Measurements from ENCODE around the gene FGF10. TPM values are rescaled to one million over a fixed set of nuclear protein-coding genes. Genes with fewer than 3 reads are reported as not detected.

Gene FGF10
- total RNA-seq, 2 experiments from 2014 or later = not detected

DNA sequence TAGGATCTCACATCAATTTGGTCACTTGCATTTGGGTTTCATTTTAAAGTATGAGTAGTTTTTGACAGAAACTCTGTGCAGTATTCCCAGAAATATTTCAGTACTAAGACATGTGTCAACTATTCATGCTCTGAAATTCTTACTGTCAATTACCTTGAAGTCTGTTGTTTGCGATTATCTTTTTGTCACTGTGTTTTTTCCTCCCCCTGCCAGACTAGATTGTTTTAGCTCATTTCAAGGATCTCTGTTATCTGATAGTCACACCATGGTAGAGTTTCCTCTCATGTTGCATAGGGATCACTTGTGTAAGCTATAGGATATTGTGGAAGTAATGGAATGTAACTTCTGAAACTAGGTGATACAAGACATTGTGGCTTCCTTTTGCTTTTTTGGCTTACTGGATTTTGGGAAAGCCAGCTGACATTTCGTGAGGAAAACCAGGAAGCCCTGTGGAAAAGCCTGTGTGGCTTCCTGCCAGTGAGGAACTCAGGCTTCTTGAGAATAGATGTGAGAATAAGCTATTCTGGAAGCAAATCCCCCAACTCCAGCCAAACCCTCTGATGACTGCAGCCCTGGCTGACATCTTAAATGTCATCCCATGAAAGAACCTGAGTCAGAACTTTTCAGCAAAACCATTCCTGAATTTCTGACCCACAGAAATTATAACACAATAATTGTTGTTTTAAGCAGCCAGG lies 122.2 kb downstream of the FGF10 start:
- peaks cover 3% of the 10 kb centered on the region for H3K9me3 Mint-ChIP-seq
- ChIA-PET CTCF (no interaction called here), POLR2A (no interaction called here)
- no peaks in the 10 kb centered on the region for H3K4me1 Mint-ChIP-seq
- no peak overlapping the region for H3K4me3 Mint-ChIP-seq
- DNase-seq = no peak
- no peaks in the 10 kb centered on the region for H3K36me3 Mint-ChIP-seq (ENCODE audit: low read depth)
- H3K27ac Mint-ChIP-seq = no peak overlapping the region
- no peaks in the 10 kb centered on the region for H3K27me3 Mint-ChIP-seq

DNA sequence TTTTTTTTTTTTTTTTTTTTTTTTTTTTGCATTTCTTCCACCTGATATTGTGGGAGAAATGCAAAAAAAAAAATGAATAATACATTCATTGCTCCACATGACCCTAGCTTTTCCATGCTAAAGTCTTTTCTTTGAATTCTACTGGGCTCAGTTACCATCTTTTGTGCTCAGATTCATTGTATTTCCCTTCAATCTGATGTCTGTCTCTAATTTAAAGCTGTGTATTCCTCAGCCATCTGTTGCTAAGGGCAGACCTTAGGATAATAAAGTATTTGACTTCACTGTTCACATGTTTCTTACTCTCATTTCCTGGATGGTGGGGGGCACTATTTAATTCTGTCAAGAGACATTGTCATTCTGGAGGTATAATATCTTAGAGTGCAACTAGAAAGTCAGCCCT lies 123.5 kb downstream of the FGF10 start:
- no peaks in the 10 kb centered on the region for H3K36me3 Mint-ChIP-seq (ENCODE audit: low read depth)
- peaks cover under 1% of the 10 kb centered on the region for H3K9me3 Mint-ChIP-seq
- H3K4me1 Mint-ChIP-seq = no peaks in the 10 kb centered on the region
- no peak overlapping the region for H3K27ac Mint-ChIP-seq
- no peaks in the 10 kb centered on the region for H3K27me3 Mint-ChIP-seq
- ChIA-PET CTCF (no interaction called here), POLR2A (no interaction called here)
- no peak overlapping the region for H3K4me3 Mint-ChIP-seq
- no peak for DNase-seq

DNA sequence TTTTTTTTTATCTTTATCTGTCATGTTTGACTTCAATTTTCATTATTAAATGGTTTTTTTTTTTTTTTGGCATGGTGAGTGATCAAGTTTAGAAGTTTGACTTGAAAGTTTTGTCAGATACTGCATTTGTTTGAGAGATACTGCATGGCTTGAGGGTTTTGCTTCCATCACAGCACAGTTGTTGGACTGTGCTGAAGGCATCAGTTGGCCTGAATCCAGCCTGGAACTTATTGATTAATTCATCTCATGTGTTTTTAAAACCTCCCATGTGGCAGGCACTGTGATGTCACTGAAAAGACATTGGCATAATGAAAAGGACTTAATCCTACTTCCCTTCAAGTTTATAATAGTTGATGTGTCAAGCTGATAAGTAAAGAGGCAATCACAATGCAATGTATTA lies 128.4 kb downstream of the FGF10 start:
- ChIA-PET POLR2A (no interaction called here), CTCF (no interaction called here)
- DNase-seq = no peak
- Mint-ChIP-seq H3K27me3 (no peaks in the 10 kb centered on the region), H3K4me3 (no peak overlapping the region), H3K4me1 (no peaks in the 10 kb centered on the region), H3K27ac (no peak overlapping the region), H3K9me3 (no peaks in the 10 kb centered on the region), H3K36me3 (ENCODE audit: low read depth) (no peaks in the 10 kb centered on the region)

DNA sequence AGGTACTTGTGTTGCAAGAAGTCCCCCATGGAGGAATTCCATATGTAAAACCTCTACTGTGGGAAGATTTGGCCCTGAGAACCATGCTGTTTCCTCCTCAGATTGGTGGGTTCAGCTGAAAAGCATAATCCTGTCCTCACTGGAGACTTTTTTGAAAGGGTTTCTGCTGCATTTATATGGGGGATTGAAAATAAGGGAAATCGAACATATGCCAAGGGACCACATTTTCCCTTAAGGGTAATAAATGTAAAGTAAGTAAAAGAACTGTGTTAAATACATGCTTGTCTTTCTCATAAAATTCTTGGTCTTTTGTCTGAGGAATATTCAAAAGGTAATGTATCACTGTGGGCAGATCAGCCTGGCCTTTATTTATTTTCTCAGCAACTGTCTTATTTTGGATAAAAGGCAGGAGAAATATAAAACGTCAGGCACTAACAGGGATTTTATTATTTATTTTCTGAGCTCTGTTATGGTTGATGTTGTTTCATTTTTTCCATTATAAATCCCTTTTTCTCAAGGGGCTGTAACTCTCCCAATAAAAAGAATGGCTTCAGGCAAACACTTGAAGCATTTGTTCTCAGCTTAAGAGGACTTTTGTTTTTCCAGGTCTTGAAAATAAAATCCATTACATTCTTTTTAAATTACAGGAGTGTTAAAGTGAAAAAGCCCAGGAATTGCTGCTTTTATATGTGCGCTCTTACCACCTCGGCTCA lies 131.4 kb downstream of the FGF10 start:
- Mint-ChIP-seq H3K4me3 (no peak overlapping the region), H3K27ac (no peak overlapping the region), H3K36me3 (ENCODE audit: low read depth) (no peaks in the 10 kb centered on the region), H3K9me3 (no peaks in the 10 kb centered on the region), H3K27me3 (no peaks in the 10 kb centered on the region), H3K4me1 (no peaks in the 10 kb centered on the region)
- CTCF ChIA-PET = no interaction called here
- POLR2A ChIA-PET = no interaction called here
- DNase-seq = no peak

DNA sequence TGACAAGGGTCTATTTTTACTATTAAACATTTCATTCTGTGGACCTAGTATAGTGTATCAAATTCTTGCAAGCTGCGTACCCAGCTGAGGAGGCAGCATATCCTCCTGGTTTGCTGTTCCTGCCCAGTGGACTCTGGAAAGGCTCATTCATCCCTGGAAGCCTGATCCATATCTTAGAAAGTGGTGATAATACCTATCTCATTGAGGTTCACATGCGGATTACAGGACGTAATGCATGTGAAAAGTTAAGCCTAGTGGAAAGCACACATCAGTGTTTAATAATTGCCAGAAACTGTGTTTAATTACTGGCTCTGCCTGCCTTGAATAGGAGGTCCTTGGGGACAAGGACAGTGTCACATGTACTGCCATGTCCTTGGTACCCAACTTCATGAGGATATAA lies 132.0 kb downstream of the FGF10 start:
- Mint-ChIP-seq H3K36me3 (ENCODE audit: low read depth) (no peaks in the 10 kb centered on the region), H3K27ac (no peak overlapping the region), H3K27me3 (no peaks in the 10 kb centered on the region), H3K9me3 (no peaks in the 10 kb centered on the region), H3K4me1 (no peaks in the 10 kb centered on the region), H3K4me3 (no peak overlapping the region)
- no peak for DNase-seq
- CTCF ChIA-PET = no interaction called here
- POLR2A ChIA-PET = no interaction called here

Measured in activated CD4-positive, alpha-beta memory T cell treated with anti-CD3 and anti-CD28 coated beads, Interleukin-2, amount 10 ng/mL, durations not matched to agents 7 days and 5 days (primary cell).